ENCODE results near the gene WARS2.

The WARS2 gene

GRCh38 chr1:118999348-119000071 is 140.9 kb downstream of the WARS2 start:
- no peak for DNase-seq (ENCODE audit: low read depth, low spot score)

GRCh38 chr1:118998171-118998570 is 142.3 kb downstream of the WARS2 start:
- DNase-seq (ENCODE audit: low read depth, low spot score), result no peak

GRCh38 chr1:118997225-118997624 is 143.2 kb downstream of the WARS2 start:
- no peak for DNase-seq (ENCODE audit: low read depth, low spot score)

GRCh38 chr1:118995312-118996016 is 145.0 kb downstream of the WARS2 start:
- no peak for DNase-seq (ENCODE audit: low read depth, low spot score)

GRCh38 chr1:118993700-118994026 is 146.8 kb downstream of the WARS2 start:
- no peak for DNase-seq (ENCODE audit: low read depth, low spot score)

DNA sequence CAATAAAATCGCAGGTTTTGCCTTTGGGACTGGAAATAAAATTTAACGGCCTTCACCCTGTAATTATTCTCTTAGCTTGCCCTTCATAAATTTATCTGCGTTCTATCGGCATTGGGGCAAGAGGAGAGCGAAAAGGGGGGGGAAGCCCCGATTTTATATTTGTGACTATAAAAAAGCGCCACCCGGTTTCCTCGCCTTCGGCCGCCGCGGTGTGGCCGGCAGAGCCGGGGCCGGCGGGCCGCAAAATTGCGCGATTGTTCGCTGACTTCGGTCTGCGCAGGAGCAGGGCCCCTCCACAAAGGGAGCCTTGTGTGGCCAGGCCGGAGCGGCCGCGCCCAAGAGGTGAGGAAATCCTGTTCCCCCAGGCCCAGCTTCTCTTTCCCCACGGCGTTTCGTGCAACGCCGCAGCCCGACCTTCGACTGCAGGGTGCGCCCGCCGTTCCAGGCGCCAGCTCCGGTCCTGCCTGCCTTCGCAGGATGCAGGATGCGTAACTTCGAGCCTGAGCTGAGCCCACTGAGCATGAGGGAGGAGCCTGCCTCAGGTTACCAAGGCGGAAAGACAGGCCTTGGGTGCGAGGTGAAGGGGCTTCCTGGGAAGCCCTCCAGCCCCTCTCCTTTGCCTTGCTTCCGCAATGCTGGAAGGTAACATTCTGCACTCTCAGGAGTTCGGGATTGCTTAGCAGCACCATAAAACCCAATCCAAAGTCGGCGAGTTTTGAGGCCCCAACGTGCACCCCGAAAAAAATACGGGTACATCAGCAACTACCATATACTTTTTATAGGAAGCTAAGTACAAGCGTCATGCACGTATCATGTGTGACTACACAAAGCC is 147.4 kb downstream of the WARS2 start:
- no peak for DNase-seq (ENCODE audit: low read depth, low spot score)

DNA sequence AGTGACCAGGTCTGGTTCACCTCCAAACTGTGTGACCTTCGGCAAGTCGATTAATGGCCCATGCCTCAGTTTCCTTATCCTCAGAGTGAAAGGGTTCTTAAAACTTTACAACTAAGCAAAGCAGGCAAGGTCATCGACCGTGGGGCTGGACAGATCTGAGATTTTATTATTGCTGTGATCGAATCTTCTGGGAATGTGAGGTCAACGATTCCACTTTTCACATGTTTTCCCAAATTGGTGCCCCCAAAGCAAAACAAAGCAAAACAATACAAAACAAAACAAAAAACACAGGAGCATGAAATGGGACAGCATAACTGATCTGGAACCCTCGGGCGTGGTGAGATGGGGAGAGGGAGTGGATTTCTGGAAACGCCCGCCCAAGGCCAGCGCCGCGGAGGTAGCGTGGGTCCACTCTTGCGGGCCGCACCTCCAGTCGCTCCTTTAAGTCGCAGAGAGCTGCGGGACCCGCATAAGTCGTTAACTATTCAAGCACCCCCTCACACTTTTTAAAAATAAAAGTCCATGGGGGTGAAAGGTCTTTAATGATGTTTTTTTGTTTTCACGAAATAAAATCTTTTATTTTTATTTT is 148.1 kb downstream of the WARS2 start:
- no peak for DNase-seq (ENCODE audit: low read depth, low spot score)

- DNase-seq (ENCODE audit: low read depth, low spot score), result no peak
These were observed 149.0 kb downstream of the WARS2 start for GRCh38 chr1:118991448-118991847.

GRCh38 chr1:118990513-118991152 is 149.8 kb downstream of the WARS2 start:
- no peak for DNase-seq (ENCODE audit: low read depth, low spot score)

DNA sequence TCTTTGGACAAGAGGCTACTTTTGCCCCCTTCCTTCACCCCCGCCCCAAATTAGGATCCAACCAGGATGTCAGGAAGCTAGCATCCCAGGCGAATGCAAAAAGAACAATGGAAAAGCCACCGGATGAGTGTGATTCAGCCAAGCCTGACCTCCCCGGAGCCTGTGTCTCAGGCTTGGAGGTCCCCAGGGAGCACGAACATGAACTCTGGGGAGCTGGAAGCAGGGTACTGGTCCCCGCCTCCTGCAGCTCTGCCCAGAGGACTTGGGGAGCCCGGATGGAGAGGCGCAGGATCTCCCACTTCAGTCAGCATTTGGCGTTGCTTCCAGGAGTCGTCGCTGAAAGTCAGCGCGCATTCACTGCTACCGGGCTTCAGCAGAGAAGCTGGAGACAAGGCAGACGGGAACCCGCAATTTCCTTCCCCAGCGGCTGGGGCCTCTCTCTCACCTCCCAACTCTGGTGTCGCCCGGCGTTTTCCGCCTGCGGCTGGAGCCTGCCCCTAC is 150.5 kb downstream of the WARS2 start:
- DNase-seq (ENCODE audit: low read depth, low spot score), result no peak

DNA sequence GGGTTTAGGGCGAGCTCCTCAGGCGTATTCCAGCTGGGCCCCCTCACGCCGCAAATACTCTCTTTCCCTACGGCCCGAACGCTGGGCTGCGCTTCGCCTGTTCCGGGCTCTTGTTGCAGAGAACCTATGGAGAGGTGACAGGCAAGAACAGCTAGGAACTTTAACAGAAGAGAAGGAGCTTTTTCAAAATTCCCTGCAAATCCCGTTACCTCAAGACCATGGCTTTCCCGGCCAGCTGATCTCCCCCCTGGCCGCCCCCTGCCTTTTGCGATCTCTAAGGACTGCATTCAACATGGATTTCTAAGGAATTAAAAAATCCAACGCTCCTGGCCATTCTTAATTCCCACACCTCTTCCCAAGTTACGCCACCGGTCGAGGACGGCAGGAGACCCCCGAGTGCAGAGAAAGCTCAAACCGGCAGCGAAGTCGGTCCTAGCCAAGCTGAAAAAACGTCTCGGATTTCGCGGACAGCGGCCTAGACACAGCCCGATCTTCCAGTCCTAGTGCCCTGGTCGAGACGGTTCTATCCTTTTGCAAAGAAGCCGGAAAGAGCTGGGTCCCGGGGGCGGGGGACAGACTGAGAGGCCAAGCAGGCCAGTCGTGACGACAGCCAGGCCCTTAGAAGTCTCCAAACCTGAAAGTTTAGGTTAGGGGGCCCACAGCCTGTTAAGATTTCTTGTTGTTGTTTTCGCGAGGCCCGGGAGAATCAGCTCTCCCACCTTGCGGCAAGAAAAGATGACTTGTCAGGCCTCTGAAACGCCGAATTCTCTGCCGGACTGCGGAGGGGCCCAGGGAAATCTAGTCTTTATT is 151.2 kb downstream of the WARS2 start:
- no peak for DNase-seq (ENCODE audit: low read depth, low spot score)

DNA sequence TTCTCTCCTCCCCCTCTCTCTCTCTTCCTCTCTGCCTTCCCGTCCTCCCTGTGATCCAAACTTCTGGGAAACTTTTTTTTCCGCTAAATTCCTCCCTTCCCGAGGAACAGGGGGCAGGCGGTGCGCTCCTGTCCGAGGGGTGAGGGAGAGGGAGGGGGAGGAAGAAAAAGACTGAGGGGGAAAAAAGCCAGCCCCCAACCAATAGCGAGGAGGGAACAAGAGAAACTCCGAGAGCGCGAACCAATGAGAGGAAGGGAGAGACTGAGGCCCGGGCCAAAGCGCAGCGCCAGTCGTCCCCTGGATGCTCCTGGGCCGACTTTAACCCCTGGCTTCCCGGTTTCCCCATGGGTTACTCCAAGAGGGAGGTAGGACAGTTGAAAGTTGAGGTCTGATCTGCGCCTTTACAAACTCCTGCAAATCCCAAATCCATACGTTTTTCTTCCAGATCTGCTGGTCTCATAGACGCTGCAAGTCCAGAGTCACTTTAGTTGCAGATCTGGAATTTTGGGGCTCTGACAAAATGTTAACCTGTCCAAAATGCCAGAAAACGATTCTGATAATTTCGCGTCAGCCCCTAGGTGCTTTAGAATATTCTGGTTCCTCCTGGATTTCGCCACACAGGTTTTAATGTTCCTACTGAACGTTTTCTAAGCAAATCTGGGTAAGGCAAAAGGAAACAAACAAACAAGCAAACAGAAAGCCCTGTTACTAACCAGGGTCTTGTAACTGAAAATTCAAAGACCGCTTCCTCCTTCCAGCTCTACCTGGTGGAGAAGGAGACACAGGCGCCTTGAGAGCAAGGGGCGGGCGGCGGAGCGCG is 152.1 kb downstream of the WARS2 start, which contains the start of gene TBX15:
TBX15 (minus strand) TSS at position 158 of the 820 bp plus-strand sequence. CDS start 548 bp downstream, outside the sequence.
- no peak for DNase-seq (ENCODE audit: low read depth, low spot score)

GRCh38 chr1:118987468-118988185 is 152.8 kb downstream of the WARS2 start:
- DNase-seq (ENCODE audit: low read depth, low spot score), result no peak

DNA sequence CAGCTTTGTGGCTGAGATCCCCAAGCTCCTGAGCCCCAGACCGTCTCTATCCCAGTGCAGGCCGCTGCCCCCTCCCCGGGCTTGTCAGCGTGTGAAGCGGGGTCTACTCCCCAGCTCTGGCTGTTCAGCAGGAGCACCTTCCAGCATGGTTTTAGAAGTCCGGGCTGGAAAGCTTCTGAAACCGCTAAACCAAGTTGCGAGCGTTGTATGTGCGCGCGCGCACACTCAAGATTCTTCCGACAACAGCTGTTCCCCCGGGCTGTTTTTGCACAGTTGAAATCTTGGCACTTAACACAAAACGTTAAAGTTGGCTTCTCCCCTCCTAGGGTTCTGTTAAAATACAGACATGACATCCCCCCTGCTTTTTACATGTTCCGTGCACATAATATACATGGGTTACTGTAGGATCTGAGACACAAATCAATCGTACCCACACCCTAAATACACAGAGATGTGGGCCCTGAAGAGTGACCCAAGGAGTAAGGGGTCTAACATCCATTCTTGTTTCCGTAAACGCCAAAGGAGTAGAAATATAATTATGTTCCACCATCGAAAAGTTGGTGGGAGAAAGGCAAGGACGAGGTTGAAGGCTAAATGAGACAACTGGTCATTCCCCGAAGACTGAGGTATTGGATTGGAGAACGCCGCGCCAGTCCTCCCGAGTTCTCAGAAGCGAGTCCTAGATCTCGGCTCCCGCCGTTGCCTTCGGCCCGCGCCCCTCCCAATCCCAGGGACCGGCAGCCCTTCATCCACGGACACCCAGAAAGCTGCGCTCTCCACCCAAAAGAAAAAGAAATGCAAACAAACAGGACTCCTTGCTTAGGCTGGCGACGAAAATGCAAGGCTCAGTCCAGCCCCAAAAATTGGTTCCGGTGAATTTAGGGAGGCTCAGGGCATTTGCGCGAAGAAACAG is 153.6 kb downstream of the WARS2 start:
- DNase-seq (ENCODE audit: low read depth, low spot score), result no peak

DNA sequence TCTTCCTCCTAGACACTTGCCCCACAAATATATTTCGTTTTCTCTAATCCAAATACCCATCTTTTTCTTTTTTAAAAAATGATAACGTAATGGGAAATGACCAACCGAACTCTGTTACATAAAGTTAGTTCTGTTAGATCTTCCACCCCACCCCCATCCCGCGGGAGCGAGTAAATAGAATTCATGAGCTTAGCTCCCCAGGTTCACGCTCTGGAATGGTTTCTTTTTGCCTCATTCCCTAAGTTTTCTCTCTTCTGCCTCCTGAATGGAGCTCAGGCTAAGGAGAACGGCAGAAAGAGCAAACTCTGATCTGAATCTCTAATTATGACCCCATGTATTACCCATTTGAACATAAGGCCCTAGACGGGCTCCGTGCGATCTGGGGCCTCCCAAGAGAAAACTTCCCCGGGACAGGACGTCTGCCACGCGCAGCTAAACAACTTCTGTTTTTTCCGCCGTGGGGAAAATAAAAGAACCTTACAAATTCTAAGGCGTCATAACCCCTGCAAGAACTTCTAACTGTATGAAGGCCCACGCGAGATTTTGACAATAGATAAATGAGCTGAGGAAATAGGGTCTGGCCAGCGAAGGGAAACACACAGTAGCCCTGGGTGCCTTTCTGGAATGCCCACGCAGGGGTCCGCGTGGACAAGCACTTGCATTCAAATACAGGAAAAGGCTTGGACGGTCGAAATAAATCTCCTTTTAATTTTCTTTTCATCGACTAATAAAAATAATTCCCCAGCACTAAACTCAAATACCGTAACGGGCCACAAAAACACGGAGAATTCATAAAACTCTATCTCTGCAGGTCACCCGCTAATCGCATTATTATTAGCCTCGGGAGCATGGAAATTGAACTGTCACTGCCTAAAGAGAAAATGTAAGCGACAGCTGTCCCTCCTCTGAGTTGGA is 154.6 kb downstream of the WARS2 start:
- no peak for DNase-seq (ENCODE audit: low read depth, low spot score)

DNA sequence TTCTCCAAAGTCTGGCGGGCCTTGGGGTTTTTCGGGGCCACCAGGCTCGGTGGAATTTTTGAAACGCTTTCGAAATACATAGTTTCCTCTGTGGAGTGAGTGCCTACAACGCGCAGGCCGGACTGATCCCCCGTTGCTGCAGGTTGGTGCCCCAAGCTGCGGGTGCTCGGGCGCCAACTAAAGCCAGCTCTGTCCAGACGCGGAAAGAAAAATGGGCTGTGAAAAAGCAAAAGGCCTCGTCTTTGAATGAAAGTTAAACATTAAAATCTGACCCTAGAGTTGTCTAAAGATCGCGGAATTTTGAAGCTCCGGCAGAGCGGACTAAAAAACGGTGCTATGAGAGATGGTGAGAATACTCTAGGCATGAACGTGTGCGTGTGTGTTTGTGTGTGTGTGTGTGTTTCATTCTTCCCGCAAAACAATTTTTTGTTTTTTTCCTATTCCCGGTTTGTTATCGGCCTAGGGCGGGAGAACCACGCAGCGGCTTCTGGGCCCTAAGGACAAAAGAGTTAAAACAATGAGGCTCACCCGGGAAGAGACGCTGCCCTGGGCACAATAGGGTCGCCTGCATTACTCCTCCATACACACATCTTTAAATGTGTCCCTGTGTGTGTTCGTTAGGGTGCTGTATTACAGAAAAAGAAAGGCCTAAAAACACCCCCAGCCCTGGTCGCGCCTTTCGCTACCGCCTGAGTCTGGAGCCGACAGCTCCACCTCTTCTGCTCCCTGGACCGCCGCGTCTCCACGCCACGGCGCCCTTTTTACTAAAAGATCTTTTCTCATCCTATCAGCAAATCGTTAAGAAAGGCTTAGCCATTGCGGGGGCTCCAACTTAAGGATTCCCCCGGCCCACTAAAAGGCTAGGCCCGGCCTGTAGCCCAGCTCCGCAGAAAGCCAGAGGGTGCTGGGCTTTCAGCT is 155.5 kb downstream of the WARS2 start:
- no peak for DNase-seq (ENCODE audit: low read depth, low spot score)
